ENCODE results near the gene BRAP.

GRCh38 chr12:111715279-111715678 lies 29.5 kb upstream of the BRAP start:
- TF ChIP-seq TAF1 (IDR thresholded peaks at IDR 0.05; ENCODE audit: borderline replicate concordance, insufficient read depth, low read length) (no peak), POLR2AphosphoS5 (IDR thresholded peaks at IDR 0.05; ENCODE audit: low read depth, low read length) (no peak)
